8988T (cell line): ENCODE measurements around the gene DCDC2B.
"Not testable (repeated sequence)": the region's sequence is repeated elsewhere in the genome, so short reads cannot be mapped to it uniquely, and the experiment has no call there.

Experiments
- DNase-seq: peaks from one replicate; pipeline ENCODE4 v3.0.0; 2011

DCDC2B gene

GRCh38 chr1:32208891-32209328 lies at the start of gene DCDC2B:
Gene DCDC2B (plus strand): TSS chr1:32209089. CDS start chr1:32209094, 5 bp downstream.
- DNase-seq, result no peak

DNA sequence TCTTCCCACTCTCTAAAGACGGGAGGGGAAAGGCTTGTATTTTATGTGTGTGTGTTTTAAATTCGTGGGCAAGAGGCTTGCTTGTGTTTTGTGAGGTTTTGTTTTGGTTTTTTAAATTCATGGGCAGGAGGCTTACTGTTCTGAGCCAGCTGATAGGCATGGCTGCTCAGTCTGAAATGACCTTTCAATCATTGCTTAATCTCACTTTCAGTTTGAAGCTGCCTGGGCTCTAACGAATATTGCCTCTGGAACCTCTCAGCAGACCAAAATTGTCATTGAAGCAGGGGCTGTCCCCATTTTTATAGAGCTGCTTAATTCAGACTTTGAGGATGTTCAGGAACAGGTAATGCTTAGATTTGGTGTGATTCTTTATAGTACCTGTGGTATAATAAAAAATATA lies 49.7 kb upstream of the DCDC2B start:
- no peak for DNase-seq

DNA sequence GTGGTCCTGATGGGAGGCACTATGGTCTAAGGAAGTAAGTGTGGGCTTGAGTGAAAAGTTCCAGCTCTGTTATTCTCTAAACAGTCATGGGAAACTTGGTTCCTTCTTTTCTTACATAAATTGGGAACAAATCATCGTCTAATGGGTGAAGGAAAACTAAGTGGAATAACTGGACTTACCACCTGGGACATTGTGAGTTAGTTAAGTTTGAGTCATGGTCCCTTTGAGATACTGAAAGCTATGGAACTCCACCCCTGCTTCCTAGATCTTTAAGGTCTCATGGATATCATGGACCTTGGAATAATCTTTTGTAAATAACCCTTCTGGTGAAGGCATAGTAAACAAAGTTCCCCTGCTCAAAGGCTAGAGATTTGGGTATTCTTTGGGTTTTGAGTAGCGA lies 45.5 kb upstream of the DCDC2B start:
- DNase-seq, result no peak

DNA sequence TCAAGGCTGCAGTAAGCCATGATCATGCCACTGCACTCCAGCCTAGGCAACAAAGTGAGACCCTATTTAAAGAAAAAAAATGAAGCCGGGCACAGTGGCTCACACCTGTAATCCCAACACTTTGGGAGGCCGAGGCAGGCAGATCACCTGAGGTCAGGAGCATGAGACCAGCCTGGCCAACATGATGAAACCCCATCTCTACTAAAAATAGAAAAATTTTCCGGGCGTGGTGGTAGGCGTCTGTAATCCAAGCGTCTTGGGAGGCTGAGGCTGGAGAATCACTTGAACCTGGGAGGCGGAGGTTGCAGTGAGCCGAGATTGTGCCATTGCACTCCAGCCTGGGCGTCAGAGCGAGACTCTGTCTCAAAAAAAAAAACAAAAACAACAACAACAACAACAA lies 43.3 kb upstream of the DCDC2B start:
- not testable (repeated sequence) for DNase-seq

- no peak for DNase-seq
These were observed 37.9 kb upstream of the DCDC2B start for GRCh38 chr1:32170991-32171390.

DNA sequence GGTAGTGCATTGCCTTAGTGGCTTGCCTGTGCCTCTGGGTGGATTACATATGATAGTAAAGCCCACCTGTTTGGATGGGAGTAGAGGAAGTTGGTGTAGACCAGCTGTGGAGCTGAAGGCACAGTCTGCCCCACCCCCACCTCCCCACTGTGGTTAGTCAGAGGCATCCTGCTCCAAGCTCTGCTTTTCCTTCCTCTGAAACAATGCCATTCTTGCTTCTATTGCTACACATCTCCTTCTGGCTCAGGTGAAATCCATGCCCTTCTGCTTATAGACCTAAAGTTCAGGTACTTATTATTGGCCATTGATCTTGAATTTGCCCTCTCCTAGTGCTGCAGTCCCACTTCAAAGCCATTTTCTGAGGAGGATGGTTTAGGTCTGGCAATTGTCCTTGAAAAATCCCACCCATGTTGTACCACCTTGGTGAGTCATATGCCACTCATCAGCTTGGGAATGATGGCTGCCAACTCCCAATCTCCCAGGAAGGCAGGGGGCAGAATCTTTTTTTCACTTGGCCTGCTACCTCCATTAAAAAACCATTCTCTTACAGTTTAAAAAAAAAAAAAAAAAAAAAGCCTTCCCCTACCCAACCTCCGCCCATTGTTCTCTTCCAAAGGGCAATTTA lies 36.2 kb upstream of the DCDC2B start:
- DNase-seq, result no peak

- DNase-seq, result no peak
These were observed 30.3 kb upstream of the DCDC2B start for GRCh38 chr1:32178380-32179192.

- no peak for DNase-seq
These were observed 29.8 kb upstream of the DCDC2B start for GRCh38 chr1:32179193-32179442.

GRCh38 chr1:32179443-32180185 lies 29.3 kb upstream of the DCDC2B start, which contains the start of gene TXLNA:
Gene TXLNA (plus strand): TSS chr1:32179675. CDS start chr1:32180346, 671 bp downstream.
- DNase-seq, result peak; percentile 88

DNA sequence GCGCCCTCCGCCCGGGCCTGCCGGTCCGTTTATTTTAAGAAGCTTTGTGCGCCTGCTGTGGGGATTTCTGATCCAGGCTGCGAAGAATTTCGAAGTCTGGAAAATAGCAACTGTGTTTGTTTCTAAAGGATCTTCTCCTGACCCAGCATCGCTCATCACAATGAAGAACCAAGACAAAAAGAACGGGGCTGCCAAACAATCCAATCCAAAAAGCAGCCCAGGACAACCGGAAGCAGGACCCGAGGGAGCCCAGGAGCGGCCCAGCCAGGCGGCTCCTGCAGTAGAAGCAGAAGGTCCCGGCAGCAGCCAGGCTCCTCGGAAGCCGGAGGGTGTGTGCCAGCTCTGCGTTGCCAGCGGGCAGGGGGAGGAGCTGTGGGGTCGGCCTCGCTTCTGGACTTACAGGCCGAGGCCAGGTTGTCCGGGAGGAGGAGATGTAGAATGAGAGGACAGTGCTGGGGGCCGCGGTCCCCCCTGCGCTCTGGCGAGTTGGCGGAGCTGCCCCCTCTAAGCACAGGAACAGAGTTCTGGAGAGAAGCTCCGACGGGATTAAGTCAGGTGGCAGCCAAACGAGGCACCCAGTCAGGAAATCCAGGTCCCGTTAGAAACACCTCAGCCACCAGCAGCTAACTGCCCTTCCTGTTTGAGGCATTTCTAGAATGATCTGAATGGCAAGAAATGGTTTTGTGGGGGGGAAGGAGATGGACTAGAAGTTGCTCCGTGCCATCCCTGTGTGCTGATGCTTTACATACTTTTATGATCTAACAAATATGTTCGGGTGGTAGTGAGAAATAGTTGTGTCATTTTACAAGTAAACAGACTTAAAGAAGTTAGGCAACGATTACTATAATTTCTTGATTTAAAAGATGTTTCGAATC lies 28.5 kb upstream of the DCDC2B start:
- DNase-seq, result no peak

DNA sequence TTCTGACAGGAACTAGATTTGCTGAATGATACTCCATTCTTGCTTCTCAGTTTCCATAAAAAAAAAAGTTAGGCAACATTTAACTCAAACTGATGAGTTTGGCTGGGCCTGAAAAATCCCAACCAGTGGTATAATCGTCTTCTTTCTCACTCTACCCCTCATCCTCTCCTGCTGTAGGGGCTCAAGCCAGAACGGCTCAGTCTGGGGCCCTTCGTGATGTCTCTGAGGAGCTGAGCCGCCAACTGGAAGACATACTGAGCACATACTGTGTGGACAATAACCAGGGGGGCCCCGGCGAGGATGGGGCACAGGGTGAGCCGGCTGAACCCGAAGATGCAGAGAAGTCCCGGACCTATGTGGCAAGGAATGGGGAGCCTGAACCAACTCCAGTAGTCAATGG lies 27.8 kb upstream of the DCDC2B start:
- DNase-seq, result no peak

DNA sequence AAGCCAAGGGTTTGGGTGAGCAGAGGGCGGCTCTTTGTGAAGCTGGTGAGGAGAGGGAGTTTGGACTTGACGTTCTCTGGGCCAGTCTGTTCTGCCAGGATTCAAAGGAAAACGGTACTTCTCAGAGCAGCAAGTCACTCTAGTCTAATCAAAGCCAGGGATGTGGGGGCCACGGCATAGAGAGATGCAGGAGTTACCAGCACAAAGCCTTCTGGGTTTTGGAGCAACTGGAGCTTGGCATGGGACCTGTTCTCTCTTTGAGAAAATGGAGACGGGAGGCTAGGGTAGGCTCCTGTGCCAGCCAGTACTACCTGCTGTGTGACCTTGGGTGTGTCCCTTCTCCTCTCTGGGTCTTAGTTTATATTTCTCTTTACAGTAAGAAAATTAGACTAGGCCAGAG lies 27.3 kb upstream of the DCDC2B start:
- no peak for DNase-seq

DNA sequence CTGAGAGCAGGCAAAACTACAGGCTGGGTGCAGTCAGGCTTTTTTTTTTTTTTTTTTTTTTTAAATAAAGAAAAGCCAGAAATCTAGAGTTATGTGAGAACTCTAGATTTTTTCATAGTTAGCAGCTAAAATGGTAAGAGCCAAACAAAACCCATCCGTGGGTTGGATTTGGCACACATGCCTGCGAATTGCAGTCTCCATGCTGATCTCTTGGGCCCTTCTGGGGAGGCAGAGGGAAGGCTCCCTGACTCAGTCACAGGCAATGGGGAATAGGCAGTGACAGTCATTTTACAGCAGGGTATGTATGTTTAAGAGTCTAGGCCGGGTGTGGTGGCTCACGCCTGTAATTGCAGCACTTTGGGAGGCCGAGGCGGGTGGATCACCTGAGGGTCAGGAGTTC lies 26.8 kb upstream of the DCDC2B start:
- DNase-seq, result no peak

GRCh38 chr1:32184650-32185049 lies 24.2 kb upstream of the DCDC2B start:
- no peak for DNase-seq

- no peak for DNase-seq
These were observed 22.8 kb upstream of the DCDC2B start for GRCh38 chr1:32186077-32186476.

GRCh38 chr1:32186491-32186890 lies 22.4 kb upstream of the DCDC2B start:
- no peak for DNase-seq

DNA sequence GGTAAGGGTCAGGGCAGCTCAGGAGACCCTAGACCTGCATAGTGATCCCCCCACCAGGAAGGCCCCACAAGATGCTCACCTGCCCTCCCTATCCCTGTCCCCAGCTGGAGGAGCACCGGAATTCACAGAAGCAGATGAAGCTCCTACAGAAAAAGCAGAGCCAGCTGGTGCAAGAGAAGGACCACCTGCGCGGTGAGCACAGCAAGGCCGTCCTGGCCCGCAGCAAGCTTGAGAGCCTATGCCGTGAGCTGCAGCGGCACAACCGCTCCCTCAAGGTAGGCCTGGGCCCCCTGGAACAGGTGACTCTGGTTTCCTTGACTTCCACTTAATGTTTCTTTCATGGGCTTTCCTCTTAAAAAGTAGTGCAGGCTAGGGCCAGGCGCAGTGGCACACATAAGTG lies 21.0 kb upstream of the DCDC2B start:
- no peak for DNase-seq

DNA sequence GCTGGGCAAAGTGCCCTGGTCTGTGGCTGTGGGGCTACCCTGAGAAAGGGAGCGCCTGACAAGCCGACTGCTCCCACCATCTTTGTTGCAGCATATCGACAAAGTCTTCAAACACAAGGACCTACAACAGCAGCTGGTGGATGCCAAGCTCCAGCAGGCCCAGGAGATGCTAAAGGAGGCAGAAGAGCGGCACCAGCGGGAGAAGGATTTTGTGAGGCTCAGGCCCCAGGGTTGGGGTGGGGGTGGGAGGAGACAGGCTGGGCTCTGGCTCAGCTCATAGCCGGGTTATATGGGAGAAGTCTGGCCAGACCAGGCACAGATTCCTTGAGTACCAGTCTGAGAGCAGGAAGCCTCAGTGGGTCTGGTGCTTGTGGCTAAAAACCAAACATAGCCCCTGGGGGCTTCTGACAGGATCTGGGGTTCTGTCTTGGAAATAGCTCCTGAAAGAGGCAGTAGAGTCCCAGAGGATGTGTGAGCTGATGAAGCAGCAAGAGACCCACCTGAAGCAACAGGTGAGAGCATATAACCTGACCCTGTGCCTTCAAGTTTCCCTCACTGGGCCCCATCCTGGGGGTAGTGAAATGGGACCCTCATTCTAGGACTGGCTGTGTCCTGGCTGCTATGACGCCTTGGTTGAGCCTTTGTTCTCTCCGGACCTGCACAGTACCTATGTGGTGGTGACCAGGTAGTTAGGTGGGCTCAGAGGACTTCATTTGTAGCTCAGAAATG lies 16.5 kb upstream of the DCDC2B start:
- no peak for DNase-seq

DNA sequence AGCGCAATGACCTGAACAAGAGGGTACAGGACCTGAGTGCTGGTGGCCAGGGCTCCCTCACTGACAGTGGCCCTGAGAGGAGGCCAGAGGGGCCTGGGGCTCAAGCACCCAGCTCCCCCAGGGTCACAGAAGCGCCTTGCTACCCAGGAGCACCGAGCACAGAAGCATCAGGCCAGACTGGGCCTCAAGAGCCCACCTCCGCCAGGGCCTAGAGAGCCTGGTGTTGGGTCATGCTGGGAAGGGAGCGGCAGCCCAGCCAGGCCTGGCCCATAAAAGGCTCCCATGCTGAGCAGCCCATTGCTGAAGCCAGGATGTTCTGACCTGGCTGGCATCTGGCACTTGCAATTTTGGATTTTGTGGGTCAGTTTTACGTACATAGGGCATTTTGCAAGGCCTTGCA lies 13.9 kb upstream of the DCDC2B start:
- no peak for DNase-seq

DNA sequence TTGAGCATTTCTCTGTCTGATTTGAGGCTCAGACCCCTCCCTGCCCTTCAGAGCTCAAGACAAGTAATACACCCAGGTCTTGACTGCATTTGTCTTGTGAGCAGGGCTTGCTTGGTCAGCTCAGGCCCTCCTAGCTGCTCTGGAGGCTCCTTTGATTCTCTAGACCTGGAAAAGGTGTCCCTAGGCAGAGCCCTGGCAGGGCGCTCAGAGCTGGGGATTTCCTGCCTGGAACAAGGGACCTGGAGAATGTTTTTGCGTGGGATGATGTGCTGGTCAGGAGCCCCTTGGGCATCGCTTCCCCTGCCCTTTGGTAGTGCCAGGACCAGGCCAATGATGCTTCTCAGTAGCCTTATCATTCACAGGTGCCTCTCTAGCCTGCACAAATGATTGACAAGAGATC lies 13.4 kb upstream of the DCDC2B start:
- no peak for DNase-seq

DNA sequence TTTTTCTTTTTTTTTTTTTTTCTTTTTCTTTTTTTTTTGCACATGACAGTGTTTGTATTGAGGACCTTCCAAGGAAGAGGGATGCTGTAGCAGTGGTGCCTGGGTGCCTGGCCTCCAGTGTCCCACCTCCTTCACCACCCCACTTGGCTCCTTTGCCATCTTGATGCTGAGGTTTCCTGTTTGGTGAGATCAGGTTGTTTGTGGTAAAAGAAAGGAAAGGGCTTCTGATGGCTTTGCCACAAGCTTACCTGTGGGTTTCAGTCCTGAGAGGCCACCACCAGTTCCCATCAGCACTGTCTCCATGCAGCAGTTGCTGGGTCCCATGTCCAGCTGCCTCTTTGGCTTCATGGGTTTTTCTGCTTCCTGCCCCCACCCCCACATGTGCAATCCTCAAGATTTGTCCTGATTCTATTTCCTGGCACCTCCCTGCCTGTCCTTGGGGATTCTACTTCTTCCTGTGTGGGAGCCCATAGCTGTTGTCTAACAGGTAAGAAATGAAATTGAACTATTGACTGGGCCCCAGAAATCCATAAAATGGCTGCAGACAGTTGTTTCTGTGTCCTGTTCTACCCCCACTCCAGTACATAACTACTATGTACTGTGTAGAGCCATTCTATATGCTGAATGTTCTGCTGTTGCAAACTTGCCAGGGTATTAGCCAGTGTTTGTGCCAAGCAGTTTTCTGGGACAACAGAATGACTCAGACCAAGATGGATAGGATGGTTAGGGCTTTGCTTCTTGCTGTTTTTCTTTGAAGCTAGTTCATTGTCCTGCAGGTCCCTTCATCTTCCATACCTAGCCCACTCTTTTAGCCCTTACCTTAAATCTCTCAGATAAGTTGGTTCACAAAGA lies 12.7 kb upstream of the DCDC2B start:
- DNase-seq, result no peak
